T-helper 17 cell (primary cell): ENCODE measurements around the gene DLST. TPM values are rescaled to one million over a fixed set of nuclear protein-coding genes. Genes with fewer than 3 reads are reported as not detected.

Experiments
- ATAC-seq: fragments of 150-1000 bp; cut with Tn5 transposase; 2 replicates; pipeline ENCODE4 v1.10.0; 2021; ENCODE audit warnings: mild to moderate bottlenecking, moderate library complexity
- DNase-seq, 3 donors: peaks; one replicate each; pipeline versions ENCODE4 v3.0.0 to v3.0.0-alpha.2; 2020 to 2021
- H3K9me3 ChIP-seq: one replicate; pipeline ENCODE4 v1.7.0; 2013; ENCODE audit warnings: low read length, mild to moderate bottlenecking; ENCODE audit not compliant: control insufficient read depth, poor library complexity, severe bottlenecking
- H3K27ac Mint-ChIP-seq: one replicate; pipeline ENCODE4 v1.8.0; 2022; ENCODE audit warnings: mild to moderate bottlenecking, moderate library complexity, mixed read lengths
- H3K27me3 Mint-ChIP-seq: one replicate; pipeline ENCODE4 v1.8.0; 2022; ENCODE audit warnings: mixed read lengths
- H3K36me3 Mint-ChIP-seq: one replicate; pipeline ENCODE4 v1.8.0; 2022; ENCODE audit warnings: low read depth, mixed read lengths
- H3K4me1 Mint-ChIP-seq: one replicate; pipeline ENCODE4 v1.8.0; 2022; ENCODE audit warnings: mild to moderate bottlenecking, mixed read lengths
- H3K4me3 Mint-ChIP-seq: one replicate; pipeline ENCODE4 v1.8.0; 2022; ENCODE audit warnings: mild to moderate bottlenecking, moderate library complexity, mixed read lengths
- total RNA-seq, 4 donors: library from RNA in 2 of 4; stranded (reverse) in 2 of 4; gene quantifications; one replicate each; pipeline ENCODE4 v1.2.3 and lab custom pipeline; 2022 to 2026

The DLST gene
- total RNA-seq, 2 donors from 2014 or later: 127 to 134 TPM

DNA sequence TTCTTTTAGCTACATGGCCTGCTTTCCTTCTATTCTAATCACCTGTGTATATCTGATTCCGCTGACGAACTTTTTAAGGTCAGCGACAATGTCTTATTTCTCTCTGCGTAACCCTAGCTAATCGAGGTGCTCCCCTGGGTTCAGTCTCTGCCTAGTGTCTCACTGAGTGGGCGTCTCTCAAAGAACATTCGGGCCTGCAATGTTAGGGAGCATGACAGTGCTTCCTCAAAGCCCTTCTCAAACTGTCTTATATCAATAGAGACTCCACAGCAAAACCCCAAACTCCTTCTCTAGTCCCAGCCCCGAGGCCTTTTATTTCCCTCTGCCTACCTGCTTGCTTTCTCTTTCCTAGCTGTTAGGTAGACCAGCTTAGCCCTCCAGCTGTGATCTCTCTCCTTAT is 55.0 kb downstream of the DLST start:
- Mint-ChIP-seq H3K27me3 (peaks cover 6% of the 10 kb centered on the region), H3K27ac (no peak overlapping the region), H3K4me1 (peaks cover 28% of the 10 kb centered on the region), H3K36me3 (no peaks in the 10 kb centered on the region), H3K4me3 (no peak overlapping the region)
- ATAC-seq (no peak), DNase-seq (no peak)
- no peaks in the 10 kb centered on the region for H3K9me3 ChIP-seq

DNA sequence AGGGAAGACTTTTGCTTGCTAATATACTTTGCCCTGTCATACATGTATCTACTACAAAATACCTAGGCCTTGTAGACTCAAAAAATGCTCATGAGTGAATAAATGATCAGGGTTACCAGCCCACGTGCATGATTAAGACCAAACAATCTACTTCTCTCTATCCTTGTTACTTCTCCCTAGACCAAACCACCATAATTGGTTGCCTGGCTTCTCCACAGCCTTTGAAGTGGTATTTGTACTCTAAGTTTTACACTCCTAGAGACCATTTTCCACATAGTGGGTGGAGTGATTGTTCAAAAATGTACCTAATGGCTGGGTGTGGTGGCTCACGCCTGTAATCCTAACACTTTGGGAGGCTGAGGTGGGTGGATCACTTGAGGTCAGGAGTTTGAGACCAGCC is 55.5 kb downstream of the DLST start:
- H3K4me3 Mint-ChIP-seq: no peak overlapping the region
- H3K9me3 ChIP-seq: no peaks in the 10 kb centered on the region
- H3K27me3 Mint-ChIP-seq: peaks cover 6% of the 10 kb centered on the region
- H3K27ac Mint-ChIP-seq: no peak overlapping the region
- no peaks in the 10 kb centered on the region for H3K36me3 Mint-ChIP-seq
- DNase-seq (no peak), ATAC-seq (no peak)
- H3K4me1 Mint-ChIP-seq: peaks cover 33% of the 10 kb centered on the region

DNA sequence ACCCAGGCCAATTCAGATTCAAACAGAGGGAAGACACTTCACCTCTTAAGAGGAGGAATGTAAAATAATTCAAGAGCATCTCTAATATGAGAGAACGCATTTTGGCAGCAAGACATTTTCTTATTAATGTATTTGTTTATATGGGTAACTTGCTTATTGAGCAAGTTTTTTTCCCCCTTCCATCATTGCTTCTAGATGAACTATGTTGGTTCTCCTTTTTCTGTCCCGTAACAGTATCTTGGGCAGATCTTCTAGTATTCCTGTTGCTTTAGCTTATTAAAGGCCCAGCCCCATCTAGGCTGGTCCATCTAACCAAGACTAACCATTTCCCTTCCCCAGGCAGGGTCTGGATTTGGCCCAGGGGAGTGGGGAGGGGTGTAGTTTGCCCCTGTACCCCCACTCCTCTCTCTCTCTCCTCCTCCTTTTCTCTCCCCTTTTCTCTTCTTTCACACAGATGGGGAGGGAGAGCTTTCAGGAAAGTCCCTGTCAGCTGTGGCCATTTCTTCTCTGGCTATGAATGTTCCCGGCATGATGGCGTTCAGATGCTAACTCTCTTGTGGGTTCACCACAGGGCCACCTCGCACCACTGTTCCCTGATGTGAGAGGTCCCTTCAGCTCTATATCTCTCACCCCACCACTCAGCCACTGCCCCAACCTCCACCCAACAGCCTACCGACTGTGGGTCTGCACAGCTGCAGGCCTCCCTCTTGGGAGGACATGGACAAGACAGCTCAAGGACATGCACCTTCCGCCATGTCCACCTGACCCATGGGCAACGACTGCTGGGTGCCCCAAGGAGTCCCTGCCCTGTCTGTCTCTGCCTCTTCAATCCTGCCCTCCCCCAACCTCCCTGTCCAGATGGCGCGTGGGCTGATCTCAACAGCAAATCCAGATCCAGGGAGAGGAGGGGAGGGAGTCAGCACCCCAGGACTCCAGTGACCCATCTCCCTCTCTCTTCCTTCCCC is 57.1 kb downstream of the DLST start:
- H3K27ac Mint-ChIP-seq: no peak overlapping the region
- H3K4me1 Mint-ChIP-seq: peaks cover 31% of the 10 kb centered on the region

DNA sequence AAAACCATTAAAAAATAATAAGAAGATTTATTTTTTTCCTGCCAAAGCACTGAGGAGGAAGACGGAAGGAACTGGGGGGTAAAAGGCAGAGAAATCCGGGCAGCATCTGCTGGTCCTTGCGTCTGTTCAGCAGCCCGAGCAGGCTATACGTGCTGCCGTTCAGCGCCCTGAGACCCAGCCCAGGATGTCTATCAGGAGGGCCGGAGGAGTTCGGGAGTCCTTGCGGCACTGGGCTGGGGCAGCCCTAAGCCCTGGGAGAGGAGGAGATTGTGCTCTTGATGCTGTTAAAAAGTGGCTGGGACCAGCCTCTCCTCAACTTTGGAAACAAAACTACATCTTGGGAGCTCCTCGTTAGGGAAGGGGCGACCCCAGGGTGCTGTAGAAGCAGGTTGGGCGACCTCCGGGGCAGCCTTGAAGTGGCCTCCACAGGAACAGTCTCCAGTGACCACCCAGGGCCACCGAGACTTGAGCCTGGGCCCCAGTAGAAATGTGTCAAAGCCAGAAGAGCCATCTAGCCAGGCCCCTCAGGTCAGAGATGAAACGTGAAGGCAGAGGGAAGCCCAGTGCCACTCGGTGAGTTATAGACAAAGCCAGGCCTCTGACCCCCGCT is 59.3 kb downstream of the DLST start:
- no peaks in the 10 kb centered on the region for H3K36me3 Mint-ChIP-seq
- no peak for ATAC-seq
- H3K9me3 ChIP-seq: no peaks in the 10 kb centered on the region
- no peak for DNase-seq
- peaks cover 32% of the 10 kb centered on the region for H3K4me1 Mint-ChIP-seq
- peak overlapping the region; percentile 95 for H3K27ac Mint-ChIP-seq
- H3K27me3 Mint-ChIP-seq: no peaks in the 10 kb centered on the region
- H3K4me3 Mint-ChIP-seq: peak overlapping the region; percentile 90

More for the DNA sequence above, 57.1 kb downstream of the DLST start:
- DNase-seq (no peak), ATAC-seq (no peak)
- no peaks in the 10 kb centered on the region for H3K9me3 ChIP-seq
- Mint-ChIP-seq H3K36me3 (no peaks in the 10 kb centered on the region), H3K4me3 (no peak overlapping the region), H3K27me3 (peaks cover under 1% of the 10 kb centered on the region)

DNA sequence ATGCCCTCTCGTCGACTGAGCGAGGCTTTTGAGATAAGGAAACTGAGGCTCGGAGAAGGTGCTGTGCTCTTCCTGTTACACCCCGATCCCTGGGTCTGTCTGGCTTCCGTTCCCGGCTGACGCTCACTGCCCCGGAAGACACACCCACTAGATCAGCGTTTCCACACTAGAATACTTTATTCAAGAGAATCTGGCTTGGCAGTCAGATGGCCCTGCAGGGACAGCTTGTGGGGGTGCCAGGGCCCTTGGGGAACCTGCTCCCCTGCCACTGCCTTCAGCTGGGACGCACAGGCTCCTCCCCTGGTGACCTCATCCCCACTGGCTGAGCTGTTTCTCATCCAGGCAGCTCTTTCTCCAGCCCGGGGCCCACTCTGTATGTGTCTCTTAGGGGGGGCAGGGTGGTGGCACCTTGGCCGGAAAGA is 60.0 kb downstream of the DLST start:
- no peaks in the 10 kb centered on the region for H3K9me3 ChIP-seq
- DNase-seq: peak in 2 of 3 donors; percentile 14 to 27
- peak; percentile 68 for ATAC-seq
- no peaks in the 10 kb centered on the region for H3K36me3 Mint-ChIP-seq
- peak overlapping the region; percentile 95 for H3K27ac Mint-ChIP-seq
- H3K27me3 Mint-ChIP-seq: no peaks in the 10 kb centered on the region
- peaks cover 37% of the 10 kb centered on the region for H3K4me1 Mint-ChIP-seq
- H3K4me3 Mint-ChIP-seq: peak overlapping the region; percentile 90

DNA sequence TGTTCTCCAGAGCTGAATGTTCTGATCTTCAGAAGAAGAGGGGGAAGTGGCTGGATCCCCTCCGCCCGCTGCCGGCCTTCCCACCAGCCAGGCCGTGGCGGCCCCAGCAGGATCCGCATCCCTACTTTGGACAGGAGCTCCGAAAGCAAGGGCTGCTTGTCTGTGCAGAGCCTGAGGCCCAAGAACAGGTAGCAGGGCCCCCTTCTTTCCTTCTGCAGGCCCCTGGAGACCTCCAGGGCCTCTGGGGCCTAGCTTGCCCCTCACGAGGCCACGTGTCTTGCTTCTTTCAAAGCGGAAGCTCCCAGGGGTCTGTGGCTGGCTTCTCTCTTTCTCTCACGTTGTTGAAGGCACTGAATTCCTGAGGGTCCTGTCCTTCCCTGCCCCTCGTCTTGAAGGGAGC is 60.5 kb downstream of the DLST start:
- Mint-ChIP-seq H3K4me1 (peaks cover 32% of the 10 kb centered on the region), H3K36me3 (no peaks in the 10 kb centered on the region), H3K27me3 (no peaks in the 10 kb centered on the region), H3K27ac (peak overlapping the region; percentile 95), H3K4me3 (peak overlapping the region; percentile 90)
- H3K9me3 ChIP-seq: no peaks in the 10 kb centered on the region
- DNase-seq: no peak
- no peak for ATAC-seq

DNA sequence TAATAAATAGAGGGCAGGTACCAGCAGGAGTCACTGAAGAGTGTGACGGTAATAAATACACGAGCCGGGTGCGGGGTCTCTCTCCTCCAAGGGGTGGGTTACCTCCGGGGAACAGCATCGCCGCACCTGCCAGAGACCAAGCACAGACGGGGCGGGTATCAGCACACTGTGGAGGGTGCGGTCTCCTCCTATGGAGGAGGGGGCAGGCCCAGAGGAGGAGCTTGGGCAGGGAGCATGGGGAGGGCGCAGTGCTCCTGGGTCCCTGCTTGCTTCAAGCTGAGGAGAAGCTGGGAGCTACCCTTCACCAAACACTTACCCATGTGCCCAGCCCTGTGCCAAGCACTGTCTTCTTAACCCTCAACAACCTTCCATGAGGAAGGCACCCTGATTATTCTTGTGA is 60.9 kb downstream of the DLST start:
- ATAC-seq (no peak), DNase-seq (no peak)
- Mint-ChIP-seq H3K4me1 (peaks cover 31% of the 10 kb centered on the region), H3K4me3 (peak overlapping the region; percentile 90), H3K27me3 (no peaks in the 10 kb centered on the region), H3K36me3 (no peaks in the 10 kb centered on the region), H3K27ac (peak overlapping the region; percentile 95)
- no peaks in the 10 kb centered on the region for H3K9me3 ChIP-seq

DNA sequence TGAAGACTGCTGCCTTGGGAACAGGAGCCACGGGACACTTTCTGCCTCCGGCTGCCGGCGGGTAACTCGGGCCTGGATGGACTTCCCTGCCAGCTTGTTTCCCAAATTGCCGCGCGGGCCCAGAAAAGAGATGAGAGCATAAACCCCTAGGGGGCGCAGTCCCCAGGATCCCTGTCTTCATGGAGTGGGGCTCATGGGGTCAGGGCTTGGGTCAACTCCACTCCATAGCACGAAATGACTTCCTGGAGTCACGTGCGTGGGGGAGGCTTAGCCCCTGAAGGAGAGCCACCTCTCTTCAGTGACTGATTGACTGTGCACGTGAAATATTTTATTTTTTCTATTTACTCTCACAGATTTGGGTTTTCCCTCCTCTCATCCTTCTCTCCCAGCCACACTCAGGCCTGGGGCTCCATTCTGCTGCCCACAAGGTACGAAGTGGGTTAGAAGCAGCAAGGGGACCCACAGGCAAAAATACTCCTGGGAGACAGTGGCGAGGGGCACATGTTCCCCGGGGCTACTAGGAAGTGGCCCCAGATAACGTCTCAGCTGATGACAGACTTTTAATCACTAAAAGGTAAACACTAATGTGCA is 63.6 kb downstream of the DLST start:
- Mint-ChIP-seq H3K4me1 (peaks cover 23% of the 10 kb centered on the region), H3K27ac (no peak overlapping the region), H3K36me3 (no peaks in the 10 kb centered on the region), H3K4me3 (no peak overlapping the region), H3K27me3 (peaks cover 8% of the 10 kb centered on the region)
- DNase-seq: no peak
- H3K9me3 ChIP-seq: no peaks in the 10 kb centered on the region
- no peak for ATAC-seq

DNA sequence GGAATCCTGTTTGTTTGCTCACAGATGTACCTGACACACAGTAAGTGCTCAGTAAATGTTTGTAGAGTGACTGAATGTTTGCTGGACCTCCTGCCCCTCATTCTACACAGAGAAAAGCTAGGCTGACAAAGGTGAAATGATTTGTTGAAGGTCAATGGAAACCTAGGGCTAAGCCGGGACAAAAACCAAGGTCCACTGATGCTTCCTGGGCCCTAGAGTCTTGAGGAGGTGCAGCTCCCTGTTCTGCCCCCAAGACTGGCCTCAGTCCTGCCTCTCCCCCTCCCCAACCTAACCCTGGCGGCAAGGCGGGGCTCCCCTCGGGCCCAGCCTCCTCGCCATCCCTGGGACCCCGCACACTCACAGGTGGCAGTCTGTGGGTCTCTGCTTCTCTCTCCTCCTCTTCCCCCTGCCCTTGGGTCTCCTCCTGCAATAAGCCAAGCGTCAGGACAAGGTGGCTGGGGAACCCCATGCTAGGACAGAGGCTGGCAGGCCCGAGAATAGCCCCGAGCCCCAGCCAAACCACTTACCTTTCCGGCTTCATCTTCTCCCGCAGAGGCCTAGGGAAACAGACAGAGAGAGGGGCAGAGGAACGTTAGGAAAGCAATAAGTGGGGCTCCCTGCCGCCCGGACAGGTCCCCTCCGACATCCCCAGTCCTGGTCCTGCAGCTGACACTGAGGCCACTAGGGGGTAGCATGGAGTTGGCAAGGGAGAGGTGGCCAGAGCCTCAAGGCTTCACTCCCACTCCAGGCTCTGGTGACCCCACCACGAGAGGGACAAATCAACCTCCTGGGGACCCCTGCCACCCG is 64.3 kb downstream of the DLST start:
- H3K27ac Mint-ChIP-seq: peak overlapping the region; percentile 24
- DNase-seq: peak; percentile 49 to 70 (median 52)
- peak; percentile 77 for ATAC-seq
- H3K4me3 Mint-ChIP-seq: peak overlapping the region; percentile 70
- H3K27me3 Mint-ChIP-seq: peaks cover 10% of the 10 kb centered on the region
- H3K9me3 ChIP-seq: no peaks in the 10 kb centered on the region
- peaks cover 21% of the 10 kb centered on the region for H3K4me1 Mint-ChIP-seq
- no peaks in the 10 kb centered on the region for H3K36me3 Mint-ChIP-seq

DNA sequence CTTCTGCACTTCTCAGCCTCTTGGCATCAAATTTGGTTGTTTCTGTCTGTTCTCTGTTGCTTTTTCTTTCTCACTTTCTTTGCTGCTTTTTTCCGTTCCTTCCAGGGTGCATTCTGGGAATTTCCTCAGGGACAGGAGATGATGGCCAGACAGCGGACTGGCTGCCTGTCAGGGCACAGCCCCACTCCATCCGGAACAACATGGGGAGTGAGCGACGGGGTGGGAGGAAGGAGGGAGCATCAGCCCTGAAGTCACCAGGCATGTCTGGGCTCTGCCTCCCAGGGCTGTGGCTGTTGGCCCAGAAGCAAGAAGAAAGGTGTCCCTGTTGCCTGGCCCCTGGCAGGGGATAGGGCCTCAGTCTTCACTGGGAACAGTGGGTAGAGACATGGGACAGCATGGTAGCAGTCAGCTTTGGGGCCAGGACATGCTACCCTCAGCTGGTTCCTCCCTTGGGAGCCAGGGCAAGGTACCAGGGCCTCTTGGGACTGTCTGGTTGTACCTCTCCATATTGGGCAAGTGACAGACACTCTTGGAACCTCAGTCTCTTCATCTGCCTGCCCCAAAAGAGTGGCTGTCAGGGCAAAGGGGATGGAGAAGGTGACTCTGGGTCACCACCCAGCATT is 65.1 kb downstream of the DLST start:
- H3K4me3 Mint-ChIP-seq: no peak overlapping the region
- H3K27ac Mint-ChIP-seq: peak overlapping the region; percentile 24
- peaks cover 10% of the 10 kb centered on the region for H3K27me3 Mint-ChIP-seq
- DNase-seq (no peak), ATAC-seq (no peak)
- H3K4me1 Mint-ChIP-seq: peaks cover 15% of the 10 kb centered on the region
- no peaks in the 10 kb centered on the region for H3K36me3 Mint-ChIP-seq
- H3K9me3 ChIP-seq: no peaks in the 10 kb centered on the region

DNA sequence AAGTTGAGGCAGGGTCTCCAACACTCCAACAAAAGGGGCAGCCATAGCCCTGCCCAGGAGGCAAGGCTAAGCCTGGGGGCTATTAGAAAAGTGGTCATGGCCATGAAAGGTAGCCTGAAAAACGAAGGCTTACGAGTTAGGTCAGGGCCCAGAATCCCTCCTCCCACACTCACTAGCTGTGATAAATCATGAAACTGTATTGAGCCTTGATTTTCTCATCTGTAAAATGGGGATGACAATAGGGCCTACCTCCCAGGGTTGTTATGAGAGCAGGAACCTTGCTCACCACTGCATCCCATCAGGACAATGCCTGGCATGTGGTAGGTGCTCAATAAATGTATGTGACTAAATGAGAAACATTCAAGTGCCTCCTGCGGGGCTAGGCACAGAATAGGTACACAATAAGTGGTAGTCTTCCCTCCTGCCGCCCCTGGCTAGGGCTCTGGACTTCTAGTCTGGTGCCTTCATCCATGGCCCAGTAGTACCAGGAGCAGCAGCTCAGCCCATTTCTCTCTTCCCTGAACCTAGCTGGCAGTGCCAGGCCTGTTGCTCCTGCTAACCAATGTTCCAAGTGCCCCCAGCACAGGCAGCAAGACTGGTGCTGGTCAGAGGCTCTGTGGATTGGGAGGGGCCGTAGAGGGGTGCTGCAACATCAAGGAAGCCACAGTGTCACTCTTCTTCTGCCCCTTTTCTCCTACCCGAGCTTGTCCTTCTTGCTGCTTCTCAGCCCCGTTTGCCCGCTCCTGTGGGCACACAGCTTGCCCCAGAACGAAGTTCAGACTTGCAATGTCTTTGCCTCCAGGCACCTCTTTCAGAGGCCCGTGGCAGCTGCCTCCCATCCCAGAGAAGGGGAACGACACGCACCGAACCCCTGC is 65.9 kb downstream of the DLST start:
- peaks cover 10% of the 10 kb centered on the region for H3K27me3 Mint-ChIP-seq
- no peak overlapping the region for H3K4me3 Mint-ChIP-seq
- H3K4me1 Mint-ChIP-seq: peaks cover 12% of the 10 kb centered on the region
- ATAC-seq: no peak
- DNase-seq: no peak
- no peak overlapping the region for H3K27ac Mint-ChIP-seq
- H3K36me3 Mint-ChIP-seq: no peaks in the 10 kb centered on the region
- no peaks in the 10 kb centered on the region for H3K9me3 ChIP-seq
